Measurements from ENCODE around the gene SPATA1. TPM values are rescaled to one million over a fixed set of nuclear protein-coding genes. Genes with fewer than 3 reads are reported as not detected.

The SPATA1 gene
- total RNA-seq, 2 experiments from 2014 or later: 1.4 to 4.8 TPM

DNA sequence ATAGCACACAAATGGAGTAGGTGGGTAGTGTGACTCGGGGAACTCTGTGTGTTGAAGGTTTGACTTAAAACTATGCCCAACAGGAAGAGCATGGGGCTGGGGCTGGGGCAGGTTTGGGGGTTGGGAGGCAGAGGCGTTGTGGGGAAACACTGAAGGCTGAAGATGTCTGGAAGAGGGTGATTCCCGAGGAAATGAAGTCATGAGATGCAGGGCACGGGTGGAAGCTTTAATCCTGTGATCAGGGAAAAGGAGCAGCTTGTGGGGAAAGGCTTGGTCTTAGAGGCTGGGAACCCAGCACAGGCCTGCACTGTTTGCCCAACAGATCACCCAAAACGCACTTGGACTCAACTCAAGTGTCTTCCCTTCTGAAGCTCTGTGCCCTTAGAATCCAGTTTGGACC lies 94.6 kb downstream of the SPATA1 start:
- Histone ChIP-seq H4K20me1 (ENCODE audit: insufficient read depth, low read length) (no peaks in the 10 kb centered on the region), H3K4me2 (ENCODE audit: low read length) (no peak overlapping the region), H3K4me3 (ENCODE audit: low read depth, low read length, poor library complexity, severe bottlenecking) (no peak overlapping the region), H3K27ac (ENCODE audit: low read depth, low read length, poor library complexity, severe bottlenecking) (no peak overlapping the region), H3K36me3 (ENCODE audit: insufficient read depth, low read length) (no peaks in the 10 kb centered on the region), H3K79me2 (ENCODE audit: insufficient read depth, low read depth, low read length) (no peaks in the 10 kb centered on the region), H2AFZ (ENCODE audit: low read length) (no peak overlapping the region), H3K4me1 (ENCODE audit: insufficient read depth, low read length, poor library complexity, severe bottlenecking) (peaks cover 8% of the 10 kb centered on the region), H3K9me2 (ENCODE audit: insufficient read depth, low read length) (no peaks in the 10 kb centered on the region), H3K9me3 (ENCODE audit: low read length) (peaks cover 8% of the 10 kb centered on the region)
- BruUV-seq (replicated peaks): no TSS peak
- POLR2A ChIA-PET: no interaction called here
- intact Hi-C loops (cut with micrococcal nuclease; ENCODE audit: unreplicated experiment): no loop called here
- CTCF ChIA-PET (ENCODE audit: unreplicated experiment): no interaction called here
- DNase-seq (ENCODE audit: low spot score): no peak
- no peak for TF ChIP-seq EZH2phosphoT487 (IDR thresholded peaks at IDR 0.05; ENCODE audit: borderline replicate concordance, low read depth, low read length)

- Histone ChIP-seq H3K4me3 (ENCODE audit: low read depth, low read length, poor library complexity, severe bottlenecking) (no peak overlapping the region), H4K20me1 (ENCODE audit: insufficient read depth, low read length) (no peaks in the 10 kb centered on the region), H3K4me2 (ENCODE audit: low read length) (no peak overlapping the region), H3K9me3 (ENCODE audit: low read length) (peaks cover 16% of the 10 kb centered on the region), H3K79me2 (ENCODE audit: insufficient read depth, low read depth, low read length) (no peaks in the 10 kb centered on the region), H3K27ac (ENCODE audit: low read depth, low read length, poor library complexity, severe bottlenecking) (no peak overlapping the region), H3K9me2 (ENCODE audit: insufficient read depth, low read length) (no peaks in the 10 kb centered on the region), H3K36me3 (ENCODE audit: insufficient read depth, low read length) (no peaks in the 10 kb centered on the region), H2AFZ (ENCODE audit: low read length) (no peak overlapping the region), H3K4me1 (ENCODE audit: insufficient read depth, low read length, poor library complexity, severe bottlenecking) (peaks cover 8% of the 10 kb centered on the region)
- CTCF ChIA-PET (ENCODE audit: unreplicated experiment): no interaction called here
- intact Hi-C loops (cut with micrococcal nuclease; ENCODE audit: unreplicated experiment): no loop called here
- POLR2A ChIA-PET: interaction anchor here (0.7 to 0.8 kb wide), 2 partner anchors 12 to 97 kb away, joined by 3 to 4 read pairs; partner anchors contain the start of genes GNG5 and SPATA1
- BruUV-seq (replicated peaks): no TSS peak
- TF ChIP-seq EZH2phosphoT487 (IDR thresholded peaks at IDR 0.05; ENCODE audit: borderline replicate concordance, low read depth, low read length) (no peak), CTCF (conservative IDR thresholded peaks at IDR 0.05; ENCODE audit: low read length) (no peak)
- DNase-seq (ENCODE audit: low spot score): no peak
These were observed 97.0 kb downstream of the SPATA1 start for GRCh38 chr1:84603223-84603622.

DNA sequence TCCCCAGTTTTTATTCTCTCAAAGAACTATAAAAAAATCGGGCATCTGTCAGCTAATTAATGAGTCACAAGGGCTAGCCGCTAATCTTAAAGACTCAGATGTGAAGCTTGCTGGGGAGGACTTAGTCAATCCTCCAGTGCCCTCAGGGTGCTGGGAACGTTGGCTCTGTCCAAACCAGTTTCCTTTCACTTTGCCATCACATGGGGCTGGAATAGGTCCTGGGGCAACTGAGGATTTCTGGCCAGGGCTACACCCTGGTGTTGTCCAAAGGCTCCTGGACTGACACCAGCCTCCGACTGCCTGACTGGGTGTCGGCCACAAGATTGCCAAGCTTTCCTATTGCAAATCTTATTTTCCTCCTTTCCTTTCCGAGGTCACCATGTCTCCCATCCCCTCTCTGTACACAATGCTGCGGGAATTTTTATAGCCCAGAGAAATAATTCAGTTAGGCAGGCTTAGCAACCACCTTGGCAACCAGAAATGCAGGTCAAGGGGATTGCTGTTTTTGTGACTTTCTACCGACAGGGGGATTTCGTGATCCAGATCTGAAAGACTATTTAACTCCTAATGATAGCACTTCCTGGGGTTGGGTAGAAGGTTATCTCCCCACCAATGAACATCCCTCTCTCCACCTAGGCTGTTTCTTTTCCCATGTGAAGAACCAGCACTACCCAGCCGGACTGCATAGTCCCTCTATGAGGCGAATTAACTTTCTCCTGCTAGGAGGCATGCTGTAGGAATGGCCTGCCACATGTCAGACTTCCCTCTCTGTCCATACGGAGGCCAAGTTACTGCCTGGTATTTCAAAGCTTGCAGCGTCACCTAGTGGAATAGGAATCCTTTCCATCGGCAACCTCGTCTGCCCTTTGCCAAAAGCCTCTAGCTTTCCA lies 98.0 kb downstream of the SPATA1 start:
- intact Hi-C loops (cut with micrococcal nuclease; ENCODE audit: unreplicated experiment): no loop called here
- Histone ChIP-seq H4K20me1 (ENCODE audit: insufficient read depth, low read length) (no peaks in the 10 kb centered on the region), H3K27ac (ENCODE audit: low read depth, low read length, poor library complexity, severe bottlenecking) (no peak overlapping the region), H3K4me3 (ENCODE audit: low read depth, low read length, poor library complexity, severe bottlenecking) (no peak overlapping the region), H3K9me2 (ENCODE audit: insufficient read depth, low read length) (no peaks in the 10 kb centered on the region), H3K4me1 (ENCODE audit: insufficient read depth, low read length, poor library complexity, severe bottlenecking) (peaks cover under 1% of the 10 kb centered on the region), H3K36me3 (ENCODE audit: insufficient read depth, low read length) (no peaks in the 10 kb centered on the region), H3K9me3 (ENCODE audit: low read length) (peaks cover 16% of the 10 kb centered on the region), H3K4me2 (ENCODE audit: low read length) (no peak overlapping the region), H2AFZ (ENCODE audit: low read length) (no peak overlapping the region), H3K79me2 (ENCODE audit: insufficient read depth, low read depth, low read length) (no peaks in the 10 kb centered on the region)
- no peak for DNase-seq (ENCODE audit: low spot score)
- CTCF ChIA-PET (ENCODE audit: unreplicated experiment): no interaction called here
- no peak for TF ChIP-seq CTCF (conservative IDR thresholded peaks at IDR 0.05; ENCODE audit: low read length)
- no peak for TF ChIP-seq EZH2phosphoT487 (IDR thresholded peaks at IDR 0.05; ENCODE audit: borderline replicate concordance, low read depth, low read length)
- POLR2A ChIA-PET: no interaction called here
- no TSS peak for BruUV-seq (replicated peaks)

Measured in OCI-LY7 (cell line).